Activated T-cell treated with anti-CD3 and anti-CD28 coated beads, Interleukin-2, amount 50 U/mL, for 4 hours (primary cell): Measurements from ENCODE around the gene KRT81. TPM values are rescaled to one million over a fixed set of nuclear protein-coding genes. Genes with fewer than 3 reads are reported as not detected.
A peak's percentile ranks its signal among the peaks of the same experiment; 100 is the strongest.

Experiments
- ATAC-seq, 2 donors: fragments of 200-7000 bp; cut with Tn5 transposase; one replicate each; pipeline ENCODE4 v1.10.0; 2021
- DNase-seq: peaks from one replicate; pipeline ENCODE4 v3.0.0-alpha.2; 2020
- H3K27me3 Mint-ChIP-seq: one replicate; pipeline ENCODE4 v1.8.0; 2021; ENCODE audit warnings: low read depth, mixed read lengths
- H3K36me3 Mint-ChIP-seq: one replicate; pipeline ENCODE4 v1.8.0; 2022; ENCODE audit warnings: mixed read lengths; ENCODE audit not compliant: insufficient read depth
- H3K4me1 Mint-ChIP-seq: one replicate; pipeline ENCODE4 v1.8.0; 2021; ENCODE audit warnings: low read depth, mixed read lengths
- H3K4me3 Mint-ChIP-seq: one replicate; pipeline ENCODE4 v1.8.0; 2021; ENCODE audit warnings: mild to moderate bottlenecking, moderate library complexity, mixed read lengths
- H3K9me3 Mint-ChIP-seq: one replicate; pipeline ENCODE4 v1.8.0; 2021; ENCODE audit warnings: mixed read lengths
- total RNA-seq, 3 donors: library from RNA; stranded (reverse); gene quantifications; one replicate each; pipeline ENCODE4 v1.2.1, GENCODE V29; 2021

KRT81 gene
- total RNA-seq, 3 donors from 2014 or later: 0.19 to 0.25 (median 0.24) TPM

DNA sequence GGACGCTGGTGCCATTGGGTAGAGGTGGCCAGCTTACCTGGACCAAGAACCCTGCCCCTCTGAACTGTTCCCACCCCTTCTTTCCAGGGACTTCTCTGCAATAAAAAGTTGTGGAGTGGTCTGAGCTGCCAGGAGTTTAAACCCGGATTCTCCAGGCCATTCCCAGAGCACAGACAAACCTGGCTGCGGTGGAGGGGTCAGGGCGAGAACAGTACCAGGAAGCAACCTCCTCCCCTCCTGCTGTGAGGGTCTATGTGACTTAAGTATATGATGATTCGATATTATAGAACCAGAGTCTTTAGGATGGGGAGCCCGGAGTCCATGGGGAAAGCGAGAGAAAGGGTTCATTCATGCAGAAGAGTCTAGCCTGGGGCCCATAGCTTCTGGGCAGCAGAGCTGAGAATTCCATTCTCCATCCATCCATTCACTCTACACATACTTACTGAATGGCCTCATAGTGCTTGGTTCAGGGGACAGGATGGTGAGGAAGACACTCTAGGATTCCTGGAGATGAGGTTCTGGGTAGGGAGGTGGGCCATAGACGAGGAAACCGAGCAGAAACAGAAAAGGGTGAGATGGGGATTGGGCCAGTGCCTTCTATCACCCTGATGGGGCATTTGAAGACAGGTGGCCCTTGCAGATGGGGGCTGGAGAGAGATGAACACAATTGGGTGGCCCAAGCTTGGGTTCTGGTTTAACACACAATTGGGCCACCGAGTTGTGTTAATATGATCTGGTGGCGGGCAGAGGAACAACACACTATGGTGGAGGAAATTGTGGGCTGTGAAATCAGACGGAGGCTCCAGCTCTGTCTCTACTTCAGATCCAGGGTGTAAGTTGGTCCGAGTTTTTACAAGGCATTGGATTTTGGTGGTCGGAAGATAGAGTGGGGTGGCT, 11.7 kb downstream of the KRT81 start:
- H3K36me3 Mint-ChIP-seq: no peaks in the 10 kb centered on the region
- no peaks in the 10 kb centered on the region for H3K9me3 Mint-ChIP-seq
- no peak for ATAC-seq
- H3K4me1 Mint-ChIP-seq: peaks cover 7% of the 10 kb centered on the region
- no peak overlapping the region for H3K4me3 Mint-ChIP-seq
- peaks cover 26% of the 10 kb centered on the region for H3K27me3 Mint-ChIP-seq
- DNase-seq: no peak

DNA sequence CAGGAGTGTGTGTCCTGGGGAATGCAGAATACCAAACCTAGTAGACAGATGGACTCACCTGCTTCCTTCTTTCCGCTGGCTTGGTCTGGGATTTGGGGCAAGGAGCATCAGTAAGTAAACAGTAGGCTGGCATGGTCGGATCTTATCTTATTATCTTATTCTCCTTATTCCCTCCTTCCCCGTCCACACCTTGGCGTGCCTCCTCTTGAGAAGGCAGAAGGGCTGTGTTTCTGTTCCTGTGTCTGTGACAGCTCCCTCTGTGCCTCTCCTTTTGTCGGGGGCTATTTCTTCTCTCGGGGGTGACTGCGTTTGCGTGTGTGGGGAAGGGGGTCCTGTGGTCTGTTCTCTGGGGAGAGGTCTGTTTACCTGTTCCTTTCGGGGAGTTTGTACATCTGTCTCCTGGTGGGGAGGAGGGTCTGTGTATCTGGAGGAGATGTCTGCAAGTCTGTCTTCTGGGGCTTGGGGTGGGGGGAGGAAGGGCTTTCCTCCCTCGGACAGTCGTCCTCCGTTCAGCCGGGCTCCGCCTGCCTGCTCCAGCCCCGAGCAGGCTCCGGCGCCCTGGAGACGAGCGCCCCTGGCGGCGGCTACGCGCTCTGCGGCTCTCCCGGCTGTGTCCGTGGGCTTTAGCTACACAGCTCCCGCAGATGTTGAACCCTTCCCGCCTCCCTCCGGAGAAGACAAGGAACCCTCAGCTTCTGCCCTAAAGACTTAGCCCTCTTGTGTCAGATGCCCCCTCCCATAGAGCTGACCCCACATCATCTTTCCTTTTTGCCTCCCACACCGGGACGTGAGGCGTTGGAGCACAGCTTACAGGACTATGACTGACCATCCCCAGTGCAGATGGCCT, 12.5 kb downstream of the KRT81 start:
- Mint-ChIP-seq H3K36me3 (no peaks in the 10 kb centered on the region), H3K9me3 (no peaks in the 10 kb centered on the region), H3K4me1 (peaks cover 7% of the 10 kb centered on the region), H3K4me3 (peak overlapping the region; percentile 9), H3K27me3 (peaks cover 33% of the 10 kb centered on the region)
- ATAC-seq: peak; percentile 94 to 95
- peak; percentile 65 for DNase-seq

DNA sequence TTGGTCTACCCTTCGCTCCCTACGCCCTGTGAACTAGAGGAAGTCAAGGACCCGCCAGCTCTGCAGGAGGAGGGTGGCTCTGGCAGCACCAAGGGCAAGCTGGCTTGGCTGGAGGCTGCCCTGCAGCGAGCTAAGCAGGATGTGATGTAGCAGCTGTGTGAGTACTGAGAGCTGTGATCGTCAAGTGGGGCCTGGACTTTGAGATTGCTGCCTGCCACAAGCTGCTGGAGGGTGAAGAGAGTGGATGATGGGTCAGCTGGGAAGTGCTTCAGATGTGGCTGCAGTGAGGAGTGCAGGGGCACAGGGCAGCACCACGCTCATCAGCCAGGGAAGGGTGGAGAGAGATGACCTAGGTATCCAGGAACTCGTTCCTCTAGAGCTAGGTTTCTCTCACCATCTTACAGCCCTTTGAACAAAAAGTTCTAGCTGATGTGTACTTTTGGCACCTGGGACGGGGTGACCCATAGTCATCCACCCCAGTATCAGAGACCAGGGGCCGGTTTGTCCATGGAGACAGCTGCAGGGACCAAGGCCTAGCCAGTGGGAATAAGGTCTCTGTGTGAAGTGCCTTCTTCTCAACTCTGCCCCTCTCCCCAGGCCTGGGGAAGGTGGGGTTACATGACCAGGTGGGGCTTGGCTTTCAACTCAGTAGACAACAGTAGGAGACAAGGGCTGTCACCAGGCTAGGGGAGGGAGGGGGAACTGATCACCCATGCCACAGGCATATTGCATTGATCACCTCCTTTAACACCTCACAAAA, 13.7 kb downstream of the KRT81 start:
- no peaks in the 10 kb centered on the region for H3K36me3 Mint-ChIP-seq
- no peaks in the 10 kb centered on the region for H3K9me3 Mint-ChIP-seq
- ATAC-seq (no peak), DNase-seq (no peak)
- peaks cover 33% of the 10 kb centered on the region for H3K27me3 Mint-ChIP-seq
- no peak overlapping the region for H3K4me3 Mint-ChIP-seq
- H3K4me1 Mint-ChIP-seq: peaks cover 7% of the 10 kb centered on the region

DNA sequence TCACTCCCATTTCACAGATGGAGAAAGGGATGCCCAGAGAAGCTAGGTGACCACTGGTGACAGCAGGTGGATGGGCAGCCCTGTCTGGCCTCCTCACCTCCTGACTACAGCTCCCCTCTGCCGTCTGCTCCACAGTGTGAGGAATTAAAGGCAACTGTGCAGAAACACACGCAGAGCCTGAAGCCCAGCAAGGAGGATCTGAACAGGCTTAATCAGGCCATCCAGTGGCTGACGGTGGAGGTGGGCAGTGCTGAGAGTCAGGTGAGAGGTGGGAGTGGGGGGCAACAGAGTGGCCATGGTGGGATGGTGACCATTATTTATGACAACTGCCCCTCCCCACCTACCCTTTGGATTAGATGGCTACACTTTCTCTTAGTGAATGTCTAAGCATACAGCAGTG, 15.6 kb downstream of the KRT81 start:
- Mint-ChIP-seq H3K9me3 (no peaks in the 10 kb centered on the region), H3K4me3 (no peak overlapping the region), H3K36me3 (no peaks in the 10 kb centered on the region), H3K4me1 (peaks cover 7% of the 10 kb centered on the region), H3K27me3 (peaks cover 38% of the 10 kb centered on the region)
- no peak for DNase-seq
- ATAC-seq: no peak

DNA sequence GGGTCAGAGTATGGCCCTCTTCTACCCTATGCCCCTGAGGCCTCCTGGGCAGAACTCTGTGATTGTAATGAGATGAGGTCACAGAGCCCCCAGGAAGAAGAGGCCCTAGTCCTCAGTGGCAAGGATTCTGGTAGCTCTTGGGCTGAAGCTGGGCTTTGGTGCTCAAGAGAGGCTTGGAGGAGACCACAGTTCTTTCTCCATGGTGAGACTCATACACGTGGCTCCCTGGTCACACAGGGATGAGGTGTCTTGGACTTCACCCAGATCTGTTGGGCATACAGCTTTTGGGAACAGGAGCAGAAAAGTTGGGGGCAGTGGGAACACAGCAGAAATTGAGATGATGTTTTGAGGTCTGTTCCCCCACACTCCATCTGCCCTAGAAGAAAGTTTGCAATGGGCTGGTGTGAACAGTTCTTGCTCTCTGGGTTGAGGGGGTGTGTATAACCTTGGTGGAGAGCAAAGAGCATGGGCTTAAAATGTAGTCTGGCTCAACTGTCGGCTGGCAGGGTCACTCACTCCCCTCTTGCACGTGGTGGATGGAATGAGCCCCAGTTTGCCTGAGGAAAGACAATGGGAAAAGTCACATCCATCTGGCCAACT, 16.7 kb downstream of the KRT81 start, which contains the start of gene KRT86:
KRT86 (plus strand) TSS at position 125 of the 600 bp plus-strand sequence. CDS start 27,272 bp downstream, outside the sequence.
- DNase-seq: no peak
- no peaks in the 10 kb centered on the region for H3K36me3 Mint-ChIP-seq
- peaks cover 38% of the 10 kb centered on the region for H3K27me3 Mint-ChIP-seq
- peaks cover 7% of the 10 kb centered on the region for H3K4me1 Mint-ChIP-seq
- no peak for ATAC-seq
- no peak within 1 kb of the TSS for H3K4me3 Mint-ChIP-seq
- H3K9me3 Mint-ChIP-seq: no peaks in the 10 kb centered on the region

DNA sequence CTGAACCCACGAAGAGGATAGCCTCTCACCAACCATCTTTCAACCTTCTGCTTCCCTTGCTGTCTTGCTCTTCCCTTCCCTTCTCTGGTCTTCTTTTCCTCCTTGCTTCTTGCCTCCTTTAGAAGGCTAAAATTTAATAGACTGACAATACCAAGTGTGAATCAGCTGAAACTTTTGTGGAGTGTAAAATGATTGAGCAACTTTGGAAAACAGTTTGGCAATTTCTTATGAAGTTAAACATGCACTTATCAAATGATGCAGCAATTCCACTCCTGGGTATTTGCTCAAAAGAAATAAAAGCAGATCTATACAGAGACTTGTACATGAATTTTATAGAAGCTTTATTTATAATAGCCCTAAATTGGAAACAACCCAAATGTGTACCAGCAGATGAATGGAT, 20.2 kb downstream of the KRT81 start:
- H3K4me1 Mint-ChIP-seq: no peaks in the 10 kb centered on the region

DNA sequence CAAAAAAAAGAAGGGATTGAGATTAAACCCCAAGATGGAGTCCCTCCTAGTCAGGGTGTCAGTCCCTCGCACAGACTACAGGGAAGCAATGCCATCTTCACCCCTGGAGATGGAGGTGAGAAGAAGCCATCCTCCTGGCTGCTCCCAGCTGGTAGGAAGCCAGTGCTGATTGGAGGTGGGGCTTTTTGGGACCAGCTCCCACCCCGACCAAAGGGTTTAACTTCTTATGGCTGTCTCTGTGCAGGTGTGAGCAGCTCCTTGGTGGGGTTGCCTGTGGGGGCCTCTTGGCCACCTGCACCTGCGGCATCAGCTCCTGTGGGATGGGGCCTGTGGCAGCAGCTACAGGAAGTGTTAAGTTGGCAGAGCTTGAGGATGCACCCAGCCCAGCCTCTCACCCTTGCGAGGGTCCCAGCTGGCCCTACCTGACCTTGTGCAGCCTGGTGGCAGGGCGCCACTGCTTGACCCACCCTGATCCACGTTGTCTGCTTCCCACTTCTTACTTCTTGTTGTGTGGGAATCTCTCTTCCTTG, 20.7 kb downstream of the KRT81 start:
- Mint-ChIP-seq H3K27me3 (peaks cover 28% of the 10 kb centered on the region), H3K4me3 (no peak overlapping the region), H3K9me3 (no peaks in the 10 kb centered on the region), H3K4me1 (no peaks in the 10 kb centered on the region), H3K36me3 (no peaks in the 10 kb centered on the region)
- DNase-seq (no peak), ATAC-seq (no peak)

More for the DNA sequence above, 20.2 kb downstream of the KRT81 start:
- no peak for DNase-seq
- Mint-ChIP-seq H3K27me3 (peaks cover 28% of the 10 kb centered on the region), H3K9me3 (no peaks in the 10 kb centered on the region), H3K36me3 (no peaks in the 10 kb centered on the region), H3K4me3 (no peak overlapping the region)
- ATAC-seq: no peak

DNA sequence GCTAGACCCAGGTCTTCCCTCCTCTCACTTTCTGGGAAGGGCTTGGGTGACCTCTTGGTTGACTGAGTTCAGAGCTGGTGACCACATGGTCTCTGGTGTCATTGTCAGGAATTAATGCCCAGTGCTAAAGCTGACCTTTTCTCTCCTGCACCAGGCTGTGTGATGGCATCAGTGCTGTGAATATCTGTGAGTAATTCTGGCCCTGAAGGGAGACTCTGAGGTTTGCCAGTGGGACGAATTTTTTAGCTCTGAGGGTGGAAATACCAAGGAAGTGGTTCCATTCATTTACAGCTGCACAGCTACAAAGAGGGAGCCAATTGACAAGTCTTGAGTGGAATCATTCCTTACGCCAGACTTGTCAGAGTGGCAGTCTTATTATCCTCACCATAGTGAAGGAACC, 23.1 kb downstream of the KRT81 start:
- Mint-ChIP-seq H3K36me3 (no peaks in the 10 kb centered on the region), H3K4me1 (no peaks in the 10 kb centered on the region), H3K4me3 (no peak overlapping the region), H3K9me3 (no peaks in the 10 kb centered on the region), H3K27me3 (peaks cover 15% of the 10 kb centered on the region)
- no peak for ATAC-seq
- DNase-seq: no peak

DNA sequence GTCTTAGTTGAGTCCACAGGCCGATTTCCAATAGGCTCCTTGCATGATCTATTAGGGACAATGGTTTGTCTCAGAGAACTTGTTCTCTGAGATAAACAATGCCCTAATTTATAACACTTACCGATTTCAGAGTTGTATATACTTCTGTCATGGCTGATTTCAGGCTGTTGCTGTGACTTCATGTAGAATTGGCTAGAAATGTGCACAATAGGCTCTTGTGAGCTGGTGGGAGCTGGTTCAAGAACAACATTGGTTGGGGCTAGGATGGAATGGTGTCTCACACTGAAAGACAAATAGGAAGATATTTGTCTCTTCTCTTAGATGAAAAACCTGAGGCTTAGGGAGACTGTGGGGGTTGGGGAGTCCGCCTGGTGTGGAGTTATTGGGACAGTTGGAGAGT, 23.6 kb downstream of the KRT81 start:
- peaks cover 13% of the 10 kb centered on the region for H3K27me3 Mint-ChIP-seq
- no peak overlapping the region for H3K4me3 Mint-ChIP-seq
- no peaks in the 10 kb centered on the region for H3K36me3 Mint-ChIP-seq
- no peaks in the 10 kb centered on the region for H3K9me3 Mint-ChIP-seq
- H3K4me1 Mint-ChIP-seq: no peaks in the 10 kb centered on the region
- ATAC-seq: no peak
- no peak for DNase-seq

DNA sequence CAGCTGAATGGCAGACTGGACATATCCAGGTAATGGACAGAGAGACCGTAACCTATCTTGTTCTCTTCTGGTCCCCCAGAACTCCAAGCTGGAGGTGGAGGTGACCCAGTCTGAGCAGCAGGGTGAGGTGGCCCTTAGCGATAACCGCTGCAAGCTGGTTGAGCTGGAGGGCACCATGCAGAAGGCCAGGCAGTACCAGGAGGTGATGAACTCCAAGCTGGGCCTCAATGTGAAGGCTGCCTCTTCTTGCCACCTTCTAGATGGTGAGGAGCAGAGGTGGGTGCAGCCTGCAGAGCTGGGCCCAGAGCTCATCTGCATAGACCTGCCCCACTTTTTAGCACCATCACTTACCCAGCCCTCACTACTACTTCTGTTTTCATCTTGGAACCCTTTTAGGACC, 24.1 kb downstream of the KRT81 start:
- H3K4me1 Mint-ChIP-seq: no peaks in the 10 kb centered on the region
- no peak for ATAC-seq

DNA sequence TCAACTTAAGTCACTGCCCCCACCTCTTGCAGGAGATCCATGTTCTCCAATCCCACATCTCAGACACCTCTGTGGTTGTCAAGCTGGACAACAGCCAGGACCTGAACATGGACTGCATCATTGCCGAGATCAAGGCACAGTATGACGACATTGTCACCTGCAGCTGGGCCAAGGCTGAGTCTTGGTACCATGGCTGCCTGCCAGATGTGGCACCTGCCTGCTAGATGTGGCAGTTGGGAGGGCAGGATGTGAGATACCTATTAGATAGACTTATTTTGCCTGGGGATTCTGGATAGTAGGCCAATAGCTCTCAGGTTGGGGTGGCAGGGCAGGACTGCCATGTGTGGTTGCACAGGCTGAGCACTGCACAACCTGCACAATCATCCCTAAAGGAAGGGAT, 24.8 kb downstream of the KRT81 start:
- peaks cover 14% of the 10 kb centered on the region for H3K27me3 Mint-ChIP-seq
- H3K4me1 Mint-ChIP-seq: no peaks in the 10 kb centered on the region
- no peaks in the 10 kb centered on the region for H3K9me3 Mint-ChIP-seq
- no peak overlapping the region for H3K4me3 Mint-ChIP-seq
- DNase-seq (no peak), ATAC-seq (no peak)
- no peaks in the 10 kb centered on the region for H3K36me3 Mint-ChIP-seq

More for the DNA sequence above, 24.1 kb downstream of the KRT81 start:
- H3K4me3 Mint-ChIP-seq: no peak overlapping the region
- no peaks in the 10 kb centered on the region for H3K9me3 Mint-ChIP-seq
- no peak for DNase-seq
- H3K27me3 Mint-ChIP-seq: peaks cover 14% of the 10 kb centered on the region
- H3K36me3 Mint-ChIP-seq: no peaks in the 10 kb centered on the region

DNA sequence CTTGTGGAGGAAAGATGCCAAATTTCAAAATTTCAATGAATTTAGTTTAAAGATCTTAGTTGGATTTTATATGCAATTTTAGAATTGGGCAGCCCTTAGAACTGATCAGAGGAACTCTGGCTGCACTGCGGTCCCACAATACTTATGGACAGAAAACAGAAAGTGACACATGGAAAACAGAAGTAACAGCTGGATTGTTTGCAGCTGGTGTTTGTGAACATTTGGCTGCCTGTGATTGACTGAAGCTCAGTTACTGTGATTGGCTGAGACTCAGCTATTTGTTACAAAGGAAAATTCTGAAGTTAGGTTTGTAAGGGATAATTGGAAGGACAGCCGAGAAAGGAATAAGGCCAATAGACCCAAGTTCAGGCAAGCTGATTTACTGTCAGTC, 26.9 kb downstream of the KRT81 start:
- H3K4me1 Mint-ChIP-seq: peaks cover 7% of the 10 kb centered on the region
- H3K36me3 Mint-ChIP-seq: no peaks in the 10 kb centered on the region
- no peak for DNase-seq
- H3K27me3 Mint-ChIP-seq: peaks cover 16% of the 10 kb centered on the region
- no peaks in the 10 kb centered on the region for H3K9me3 Mint-ChIP-seq
- no peak for ATAC-seq
- H3K4me3 Mint-ChIP-seq: no peak overlapping the region

DNA sequence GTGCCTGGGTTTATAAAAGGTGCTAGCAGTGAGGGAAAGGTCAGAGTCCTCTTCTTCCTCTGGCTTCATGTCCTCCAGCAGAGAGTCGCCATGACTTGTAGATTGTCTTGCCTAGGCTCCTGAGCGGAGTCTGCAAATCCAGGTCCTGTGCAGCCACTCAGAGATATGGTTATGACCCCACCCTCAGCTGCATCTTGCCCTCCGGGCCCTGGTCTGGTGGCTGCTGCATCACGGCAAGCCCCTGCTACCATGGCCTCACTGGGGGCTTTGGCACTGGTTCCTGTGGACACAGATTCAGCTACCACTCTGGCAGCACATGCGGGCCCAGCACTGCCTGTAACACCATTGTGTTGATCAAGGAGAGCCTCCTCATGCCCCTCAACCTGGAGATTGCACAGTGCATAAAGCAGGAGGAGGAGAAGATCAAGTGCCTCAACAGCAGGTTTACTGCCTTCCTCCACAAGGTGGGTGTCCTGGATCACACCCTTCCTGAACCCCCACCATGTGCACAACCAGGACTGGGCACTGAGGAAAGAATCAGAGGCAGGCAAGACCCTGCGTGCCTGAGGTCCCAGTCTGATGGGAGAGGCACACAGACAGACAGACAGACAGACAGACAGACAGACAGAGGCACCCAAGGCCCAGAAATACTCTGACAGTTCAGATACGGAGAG, 27.4 kb downstream of the KRT81 start:
- peaks cover 20% of the 10 kb centered on the region for H3K27me3 Mint-ChIP-seq
- no peaks in the 10 kb centered on the region for H3K36me3 Mint-ChIP-seq
- no peak overlapping the region for H3K4me3 Mint-ChIP-seq
- H3K4me1 Mint-ChIP-seq: peaks cover 9% of the 10 kb centered on the region
- ATAC-seq (no peak), DNase-seq (no peak)
- no peaks in the 10 kb centered on the region for H3K9me3 Mint-ChIP-seq
